DND-41 (cell line): ENCODE data around the gene PTPRN2.

Experiments used
- EZH2 ChIP-seq: IDR thresholded peaks from 3 replicates; pipeline ENCODE4 v1.6.1; 2012; ENCODE audit warnings: borderline replicate concordance, low read depth, mild to moderate bottlenecking, moderate library complexity, low read length, inconsistent platforms; ENCODE audit not compliant: severe bottlenecking
- TF ChIP-seq, protein P1 (sequence below): IDR thresholded peaks from 2 replicates; pipeline ENCODE4 v1.5.1; 2012; ENCODE audit warnings: borderline replicate concordance, low read length, moderate library complexity, mild to moderate bottlenecking; ENCODE audit not compliant: poor library complexity, severe bottlenecking; ENCODE audit errors: extremely low read depth

GRCh38 chr7:158321936-158322615, 265.5 kb downstream of the PTPRN2 start:
- TF ChIP-seq, protein P1, sequence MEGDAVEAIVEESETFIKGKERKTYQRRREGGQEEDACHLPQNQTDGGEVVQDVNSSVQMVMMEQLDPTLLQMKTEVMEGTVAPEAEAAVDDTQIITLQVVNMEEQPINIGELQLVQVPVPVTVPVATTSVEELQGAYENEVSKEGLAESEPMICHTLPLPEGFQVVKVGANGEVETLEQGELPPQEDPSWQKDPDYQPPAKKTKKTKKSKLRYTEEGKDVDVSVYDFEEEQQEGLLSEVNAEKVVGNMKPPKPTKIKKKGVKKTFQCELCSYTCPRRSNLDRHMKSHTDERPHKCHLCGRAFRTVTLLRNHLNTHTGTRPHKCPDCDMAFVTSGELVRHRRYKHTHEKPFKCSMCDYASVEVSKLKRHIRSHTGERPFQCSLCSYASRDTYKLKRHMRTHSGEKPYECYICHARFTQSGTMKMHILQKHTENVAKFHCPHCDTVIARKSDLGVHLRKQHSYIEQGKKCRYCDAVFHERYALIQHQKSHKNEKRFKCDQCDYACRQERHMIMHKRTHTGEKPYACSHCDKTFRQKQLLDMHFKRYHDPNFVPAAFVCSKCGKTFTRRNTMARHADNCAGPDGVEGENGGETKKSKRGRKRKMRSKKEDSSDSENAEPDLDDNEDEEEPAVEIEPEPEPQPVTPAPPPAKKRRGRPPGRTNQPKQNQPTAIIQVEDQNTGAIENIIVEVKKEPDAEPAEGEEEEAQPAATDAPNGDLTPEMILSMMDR = no peak
- TF ChIP-seq EZH2 = no peak
